Left lobe of liver (tissue), 2 donors: ENCODE data around the gene OSTC. TPM values are rescaled to one million over a fixed set of nuclear protein-coding genes. Genes with fewer than 3 reads are reported as not detected.
"Not testable (repeated sequence)": the region's sequence is repeated elsewhere in the genome, so short reads cannot be mapped to it uniquely, and the experiment has no call there.

ENCODE experiments used
- ATAC-seq: fragments of 200-7000 bp; cut with Tn5 transposase; one replicate; pipeline ENCODE4 v1.9.1; 2020; ENCODE audit warnings: mild to moderate bottlenecking, moderate library complexity
- DNase-seq: peaks from one replicate; pipeline ENCODE4 v3.0.0-alpha.2; 2020; ENCODE audit warnings: low spot score
- total RNA-seq: library from RNA; stranded (reverse); gene quantifications from one replicate; pipeline ENCODE4 v1.2.1, GENCODE V29; 2021
- donor health status: DM: no; HTN: no; CAD: no; lungs with moderate emphysema.
- donor health status: DM: no; HTN: yes; CAD: no.

The OSTC gene
- total RNA-seq, 1 donor from 2014 or later, result 72.8 TPM

DNA sequence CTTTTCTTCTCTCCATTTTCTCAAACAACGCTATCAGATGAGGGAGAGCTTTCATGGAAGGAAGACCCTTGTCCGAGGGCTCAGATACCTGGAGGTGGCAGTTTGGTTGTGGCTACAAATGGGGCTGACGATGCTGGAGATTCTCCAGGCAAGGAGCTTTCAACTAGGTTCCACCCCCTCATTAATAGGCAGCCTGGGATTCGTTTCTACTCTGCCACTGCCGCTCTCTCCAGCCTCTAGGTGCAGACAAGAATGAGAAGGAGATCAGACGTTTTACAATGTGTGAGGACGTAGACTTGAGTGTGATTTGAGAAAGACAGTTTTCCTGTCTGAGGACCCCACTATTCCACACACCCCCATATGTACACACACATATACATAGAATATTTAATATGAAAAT lies 59.3 kb downstream of the OSTC start:
- ATAC-seq (no peak), DNase-seq (no peak)

DNA sequence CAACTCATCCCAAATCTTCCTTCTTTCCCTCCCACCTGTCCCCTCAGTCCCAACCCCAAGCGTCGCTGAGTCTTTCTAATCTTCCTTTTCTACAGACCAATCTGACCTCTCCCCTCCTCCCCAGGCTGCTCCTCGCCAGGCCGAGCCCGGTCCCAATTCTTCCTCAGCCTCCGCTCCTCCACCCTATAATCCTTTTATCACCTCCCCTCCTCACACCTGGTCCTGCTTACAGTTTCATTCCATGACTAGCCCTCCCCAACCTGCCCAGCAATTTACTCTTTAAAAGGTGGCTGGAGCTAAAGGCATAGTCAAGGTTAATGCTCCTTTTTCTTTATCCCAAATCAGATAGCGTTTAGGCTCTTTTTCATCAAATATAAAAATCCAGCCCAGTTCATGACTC lies 60.2 kb downstream of the OSTC start:
- ATAC-seq, DNase-seq: not testable (repeated sequence)

DNA sequence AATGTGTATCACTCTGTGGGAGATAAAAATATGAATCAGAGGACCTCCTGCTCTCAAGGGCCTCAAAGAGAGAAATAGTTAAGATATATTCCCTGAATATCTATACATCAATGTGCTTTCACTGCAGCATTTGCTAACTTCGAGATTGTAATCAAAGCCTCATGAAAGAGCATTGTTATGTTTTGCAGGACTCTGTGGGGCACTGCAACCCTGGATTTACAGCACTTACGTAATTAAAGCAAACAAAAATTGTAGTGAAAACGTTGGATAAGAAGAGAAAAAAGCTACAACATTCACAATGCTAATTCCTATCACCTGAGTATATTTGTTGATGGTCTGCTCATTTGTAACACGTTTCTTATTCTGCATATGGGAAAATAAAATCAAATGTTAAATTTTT lies 64.5 kb downstream of the OSTC start:
- DNase-seq (no peak), ATAC-seq (peak; percentile 86)

DNA sequence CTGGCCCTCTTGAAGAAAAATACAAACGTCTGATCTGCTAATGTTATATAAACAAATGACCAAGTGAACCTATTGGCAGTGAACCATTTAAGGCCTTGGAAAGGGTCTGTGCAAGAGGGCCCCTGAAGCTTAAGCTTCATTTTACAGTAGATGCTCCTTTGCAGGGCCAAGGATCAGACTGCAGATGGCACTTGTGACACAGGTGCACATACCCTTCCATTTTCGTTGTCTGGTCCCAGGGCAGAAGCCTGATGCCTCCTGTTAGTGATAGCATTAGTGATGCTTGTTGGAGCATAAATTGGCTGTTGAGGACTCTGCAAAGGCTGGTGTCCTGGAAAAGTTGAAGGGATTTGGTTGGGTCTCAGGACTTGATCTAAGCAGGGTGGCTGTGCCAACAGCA lies 65.9 kb downstream of the OSTC start:
- DNase-seq (no peak), ATAC-seq (peak; percentile 58)

DNA sequence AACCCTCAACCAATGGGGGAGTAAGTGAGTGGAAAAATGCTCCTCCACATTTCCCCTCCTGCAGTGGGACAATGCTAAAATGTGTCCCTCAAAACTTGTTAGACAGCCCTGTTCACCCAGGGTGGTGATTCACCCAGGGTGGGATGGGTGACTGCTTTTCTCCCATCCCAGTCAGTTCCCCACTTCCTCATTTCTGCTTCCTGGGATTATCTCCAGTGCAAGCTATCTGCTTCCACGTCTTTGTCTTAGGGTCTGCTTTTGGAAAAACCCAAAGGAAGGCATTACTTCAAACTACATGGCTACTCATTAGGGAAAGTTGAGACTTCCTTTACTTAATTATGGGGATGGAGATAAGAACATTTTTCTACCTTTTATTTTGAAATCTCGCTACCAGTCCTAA lies 67.0 kb downstream of the OSTC start:
- ATAC-seq, result no peak

More for the DNA sequence above, 67.0 kb downstream of the OSTC start:
- no peak for DNase-seq

Other genes starting within 250 kb of the OSTC start
- gene RPL34, start 30.0 kb upstream of the OSTC start, total RNA-seq, result 334 TPM
- gene ETNPPL, start 112.5 kb downstream of the OSTC start, total RNA-seq, result 127 TPM